ENCODE data around the gene ZNF385D. TPM values are rescaled to one million over a fixed set of nuclear protein-coding genes. Genes with fewer than 3 reads are reported as not detected.

Gene ZNF385D
- total RNA-seq, 4 donors from 2014 or later, result 0.41 to 5.0 (median 1.6) TPM

DNA sequence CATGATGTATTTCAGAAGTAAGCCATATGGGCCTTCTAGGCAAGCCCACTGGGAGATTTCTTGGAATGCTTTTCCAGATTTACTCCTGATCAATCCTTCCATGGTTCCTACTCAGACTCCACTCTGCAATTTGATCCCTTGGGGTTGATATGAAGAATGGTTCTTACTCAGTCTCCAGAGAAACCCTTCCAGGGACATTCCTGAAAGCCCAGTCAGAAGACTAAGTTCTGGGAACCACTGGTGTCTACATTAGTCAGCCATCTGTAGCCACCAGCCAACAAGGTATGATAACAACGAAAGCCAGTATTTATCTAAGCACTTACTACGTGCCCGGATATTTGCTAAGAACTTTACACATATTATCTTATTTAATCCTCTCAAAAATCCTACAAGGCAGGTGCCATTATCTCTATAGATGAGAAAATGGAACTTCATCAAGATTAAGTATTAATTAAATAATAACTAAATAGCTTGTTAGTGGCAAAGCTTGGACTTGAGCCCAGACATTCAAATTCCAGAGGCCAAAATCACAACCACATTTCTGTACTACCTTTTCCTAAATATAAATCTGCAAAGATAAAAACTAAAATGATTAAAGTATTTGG is 32.7 kb downstream of the ZNF385D start:
- DNase-seq, result no peak
- TF ChIP-seq POLR2A (IDR thresholded peaks at IDR 0.05) (no peak), CTCF (IDR thresholded peaks at IDR 0.05 in 4 of 5, conservative IDR thresholded peaks at IDR 0.05 in 1 of 5) (no peak)
- ATAC-seq, result peak in 1 of 2 donors; percentile 42
- in situ Hi-C loops (cut with MboI; ENCODE audit: low sequenced_read_pairs in 4 of 4), result no loop called here
- Histone ChIP-seq H3K4me1 (no peaks in the 10 kb centered on the region), H3K36me3 (no peaks in the 10 kb centered on the region), H3K27ac (peak overlapping the region in 1 of 4 donors; percentile 14), H3K9me3 (no peaks in the 10 kb centered on the region), H3K4me3 (no peak overlapping the region), H3K27me3 (no peaks in the 10 kb centered on the region)
- intact Hi-C loops (cut with DNase I; ENCODE audit: low total_unique reads), result no loop called here

- DNase-seq, result no peak
- H3K4me3 ChIP-seq, result no peak overlapping the region
- H3K9me3 ChIP-seq, result no peaks in the 10 kb centered on the region
- H3K4me1 ChIP-seq, result no peaks in the 10 kb centered on the region
- H3K27me3 ChIP-seq, result no peaks in the 10 kb centered on the region
- intact Hi-C loops (cut with DNase I; ENCODE audit: low total_unique reads) (no loop called here), in situ Hi-C loops (cut with MboI; ENCODE audit: low sequenced_read_pairs in 4 of 4) (no loop called here)
- no peak for ATAC-seq
- H3K36me3 ChIP-seq, result no peaks in the 10 kb centered on the region
- no peak overlapping the region for H3K27ac ChIP-seq
- no peak for TF ChIP-seq POLR2A (IDR thresholded peaks at IDR 0.05)
- TF ChIP-seq CTCF (IDR thresholded peaks at IDR 0.05 in 4 of 5, conservative IDR thresholded peaks at IDR 0.05 in 1 of 5), result no peak
These were observed 35.3 kb downstream of the ZNF385D start for GRCh38 chr3:21715662-21716061.

DNA sequence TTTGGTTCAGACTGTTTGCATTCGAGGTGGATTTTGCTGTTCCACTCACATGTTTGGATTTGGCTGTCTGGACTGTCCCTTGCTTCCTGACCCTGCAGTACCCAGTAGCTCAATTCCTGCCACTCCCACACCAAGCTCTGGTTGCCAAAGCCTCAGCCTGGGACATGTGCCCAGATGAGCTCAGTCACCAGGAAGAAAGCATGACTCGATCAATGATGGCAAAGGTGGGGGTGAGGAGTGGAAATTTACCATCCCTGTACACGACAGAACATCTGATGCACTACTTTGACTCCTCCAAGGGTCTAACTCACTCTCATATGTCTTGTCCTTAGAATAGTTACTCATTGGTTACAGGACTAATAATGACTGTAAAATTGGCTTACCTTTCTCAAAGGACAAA is 45.2 kb downstream of the ZNF385D start:
- H3K9me3 ChIP-seq, result no peaks in the 10 kb centered on the region
- in situ Hi-C loops (cut with MboI; ENCODE audit: low sequenced_read_pairs in 4 of 4) (no loop called here), intact Hi-C loops (cut with DNase I; ENCODE audit: low total_unique reads) (no loop called here)
- TF ChIP-seq POLR2A (IDR thresholded peaks at IDR 0.05) (no peak), CTCF (IDR thresholded peaks at IDR 0.05 in 4 of 5, conservative IDR thresholded peaks at IDR 0.05 in 1 of 5) (no peak)
- ATAC-seq (peak; percentile 92 to 97), DNase-seq (peak; percentile 58 to 60)
- no peak overlapping the region for H3K4me3 ChIP-seq
- peaks cover 8 to 12% of the 10 kb centered on the region in 2 donors for H3K4me1 ChIP-seq
- no peaks in the 10 kb centered on the region for H3K36me3 ChIP-seq
- no peaks in the 10 kb centered on the region for H3K27me3 ChIP-seq
- H3K27ac ChIP-seq, result peak overlapping the region in 3 of 4 donors; percentile 39 to 66 (median 51)

DNA sequence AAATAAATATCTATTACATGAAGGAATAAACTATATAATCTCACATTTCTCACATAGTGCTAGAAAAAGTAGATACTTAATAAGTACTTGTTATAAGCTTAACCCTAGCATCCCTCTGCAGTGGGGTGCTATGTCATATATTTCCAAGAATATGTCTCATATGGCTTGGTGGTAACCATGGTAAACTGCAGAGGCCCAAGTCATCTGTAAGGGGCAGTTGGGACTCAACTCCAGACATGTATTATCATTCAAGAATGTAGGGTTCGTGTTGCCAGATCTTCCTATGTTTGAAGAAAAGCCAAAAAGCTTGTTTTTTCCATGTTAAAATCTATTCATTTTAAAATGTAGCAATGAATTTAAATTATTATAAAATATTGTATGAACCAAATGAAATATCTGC is 46.2 kb downstream of the ZNF385D start:
- H3K27ac ChIP-seq, result no peak overlapping the region
- H3K4me1 ChIP-seq, result peaks cover 8 to 12% of the 10 kb centered on the region in 2 donors
- DNase-seq, result no peak
- in situ Hi-C loops (cut with MboI; ENCODE audit: low sequenced_read_pairs in 4 of 4) (no loop called here), intact Hi-C loops (cut with DNase I; ENCODE audit: low total_unique reads) (no loop called here)
- no peak for ATAC-seq
- TF ChIP-seq POLR2A (IDR thresholded peaks at IDR 0.05), result no peak
- TF ChIP-seq CTCF (IDR thresholded peaks at IDR 0.05 in 4 of 5, conservative IDR thresholded peaks at IDR 0.05 in 1 of 5), result no peak
- no peaks in the 10 kb centered on the region for H3K27me3 ChIP-seq
- H3K36me3 ChIP-seq, result no peaks in the 10 kb centered on the region
- H3K9me3 ChIP-seq, result no peaks in the 10 kb centered on the region
- no peak overlapping the region for H3K4me3 ChIP-seq

- Histone ChIP-seq H3K27ac (no peak overlapping the region), H3K9me3 (no peaks in the 10 kb centered on the region), H3K27me3 (no peaks in the 10 kb centered on the region), H3K4me3 (no peak overlapping the region), H3K4me1 (peaks cover 8 to 12% of the 10 kb centered on the region in 2 donors), H3K36me3 (no peaks in the 10 kb centered on the region)
- in situ Hi-C loops (cut with MboI; ENCODE audit: low sequenced_read_pairs in 4 of 4) (no loop called here), intact Hi-C loops (cut with DNase I; ENCODE audit: low total_unique reads) (no loop called here)
- DNase-seq, result no peak
- TF ChIP-seq POLR2A (IDR thresholded peaks at IDR 0.05) (no peak), CTCF (IDR thresholded peaks at IDR 0.05 in 4 of 5, conservative IDR thresholded peaks at IDR 0.05 in 1 of 5) (no peak)
- ATAC-seq, result no peak
These were observed 47.7 kb downstream of the ZNF385D start for GRCh38 chr3:21703291-21703690.

All from gastrocnemius medialis (tissue), 4 donors.